A673 (cell line): Measurements from ENCODE around the gene GATAD2A.

Source experiments
- CTCF ChIP-seq: fragments of 300-800, 200-600 bp; sonication (generic); conservative IDR thresholded peaks from 2 replicates; pipeline ENCODE4 v1.5.1; 2017; ENCODE audit warnings: low read depth, mild to moderate bottlenecking, antibody characterized with exemption, low read length, moderate library complexity, mixed read lengths
- EZH2 ChIP-seq: fragments of 200-600 bp; sonication (generic); IDR thresholded peaks from 2 replicates; pipeline ENCODE4 v1.6.1; 2017; ENCODE audit warnings: borderline replicate concordance, low read depth, mild to moderate bottlenecking, mixed read lengths, antibody characterized with exemption, low read length; ENCODE audit not compliant: poor library complexity, severe bottlenecking

GRCh38 chr19:19368087-19368486 lies 37.4 kb upstream of the GATAD2A start:
- TF ChIP-seq CTCF (no peak), EZH2 (no peak)
